Peyer's patch (tissue), 4 donors: ENCODE measurements around the gene CYB5R3.

Source experiments
- CTCF ChIP-seq, 6 experiments: fragments of 450-650 bp in 4 of 6; fragments of 200-600 bp in 2 of 6; sonication (generic) in 1 of 6; IDR thresholded peaks; one replicate each; pipeline ENCODE4 v1.5.1; 2017 to 2019; ENCODE audit warnings: antibody characterized with exemption in 6 of 6, mild to moderate bottlenecking in 3 of 6, moderate library complexity in 1 of 6
- POLR2A ChIP-seq, 2 donors: fragments of 450-650 bp; IDR thresholded peaks; one replicate each; pipeline ENCODE4 v1.5.1; 2017; ENCODE audit warnings: antibody characterized with exemption in 2 of 2, mild to moderate bottlenecking in 2 of 2, moderate library complexity in 2 of 2

GRCh38 chr22:42625416-42625815 lies 23.8 kb downstream of the CYB5R3 start:
- TF ChIP-seq CTCF (IDR thresholded peaks at IDR 0.05): no peak
- TF ChIP-seq POLR2A (IDR thresholded peaks at IDR 0.05): no peak
